H1 (cell line): ENCODE results near the gene PDZRN3. TPM values are rescaled to one million over a fixed set of nuclear protein-coding genes. Genes with fewer than 3 reads are reported as not detected.

Source experiments
- CTCF ChIA-PET: fragments of 300-600 bp; sonication (Branson Sonifier 250); formaldehyde crosslinking; loops from one replicate; lab custom pipeline; 2021; ENCODE audit not compliant: partially characterized antibody; lab: Charles Lee
- POLR2A ChIA-PET: fragments of 300-600 bp; sonication (Branson Sonifier 250); formaldehyde crosslinking; loops from one replicate; lab custom pipeline; 2021; ENCODE audit warnings: inconsistent platforms; ENCODE audit not compliant: partially characterized antibody; lab: Charles Lee
- DNase-seq, 2 experiments: peaks; one replicate each; pipeline versions ENCODE4 v3.0.0 to v3.0.0-alpha.2; 2010 to 2022; ENCODE audit warnings: low spot score in 2 of 2, low read depth in 1 of 2, mixed read lengths in 1 of 2
- FAIRE-seq: peaks from 2 replicates; lab custom pipeline; 2011; peaks lifted over from hg19 to GRCh38; lab: Jason Lieb, UNC
- H2AFZ ChIP-seq: 2 replicates; pipeline ENCODE4 v1.8.1; 2012; ENCODE audit warnings: low read length, inconsistent platforms
- H2AK5ac ChIP-seq: 2 replicates; pipeline ENCODE4 v1.6.1; 2013; ENCODE audit warnings: low read depth, low read length
- H2BK120ac ChIP-seq: replicated peaks from 2 replicates; pipeline ENCODE3; 2013; ENCODE audit warnings: low read depth, low read length, inconsistent platforms
- H2BK12ac ChIP-seq: 2 replicates; pipeline ENCODE4 v1.6.1; 2013; ENCODE audit warnings: low read depth, low read length
- H2BK15ac ChIP-seq: 2 replicates; pipeline ENCODE4 v1.6.1; 2013; ENCODE audit warnings: low read length
- H2BK20ac ChIP-seq: 2 replicates; pipeline ENCODE4 v1.6.1; 2013; ENCODE audit warnings: low read length
- H2BK5ac ChIP-seq: 2 replicates; pipeline ENCODE4 v1.6.1; 2013; ENCODE audit warnings: low read depth, low read length
- H3K14ac ChIP-seq: 2 replicates; pipeline ENCODE4 v1.6.1; 2013; ENCODE audit warnings: inconsistent platforms; ENCODE audit not compliant: insufficient read length
- H3K18ac ChIP-seq: 2 replicates; pipeline ENCODE4 v1.6.1; 2013; ENCODE audit warnings: low read length; ENCODE audit errors: extremely low read depth
- H3K23ac ChIP-seq: 2 replicates; pipeline ENCODE4 v1.6.1; 2013; ENCODE audit warnings: inconsistent platforms; ENCODE audit not compliant: insufficient read length
- H3K23me2 ChIP-seq: 2 replicates; pipeline ENCODE4 v1.6.1; 2013; ENCODE audit warnings: low read depth, low read length
- H3K27ac ChIP-seq: 2 replicates; pipeline ENCODE4 v1.6.1; 2011; ENCODE audit warnings: low read depth, low read length, inconsistent platforms
- H3K27me3 ChIP-seq, 4 experiments: replicated peaks in 1 of 4; 1 replicate in 1 of 4; 2 replicates in 3 of 4; pipeline versions ENCODE4 v1.6.1 to v1.8.1; 2011 to 2013; ENCODE audit warnings: low read length in 3 of 4, mild to moderate bottlenecking in 3 of 4, inconsistent platforms in 2 of 4, mixed read lengths in 2 of 4, moderate library complexity in 1 of 4; ENCODE audit not compliant: control insufficient read depth in 3 of 4, insufficient read depth in 3 of 4; ENCODE audit errors: extremely low read depth in 1 of 4
- H3K36me3 ChIP-seq, 4 experiments: 2 replicates each; pipeline versions ENCODE4 v1.6.1 to v1.8.1; 2011 to 2013; ENCODE audit warnings: mild to moderate bottlenecking in 4 of 4, low read length in 3 of 4, moderate library complexity in 2 of 4, control low read depth in 1 of 4, inconsistent platforms in 1 of 4; ENCODE audit not compliant: insufficient read depth in 4 of 4, control insufficient read depth in 2 of 4
- H3K4ac ChIP-seq: replicated peaks from 2 replicates; pipeline ENCODE3; 2013; ENCODE audit warnings: low read length, low read depth, mixed read lengths, inconsistent platforms; ENCODE audit not compliant: insufficient read length
- H3K4me1 ChIP-seq, 4 experiments: replicated peaks in 1 of 4; 1 replicate in 1 of 4; 2 replicates in 3 of 4; pipeline versions ENCODE4 v1.6.1 to v1.8.1; 2011 to 2013; ENCODE audit warnings: low read length in 3 of 4, inconsistent platforms in 2 of 4, mixed read lengths in 1 of 4; ENCODE audit not compliant: insufficient read depth in 4 of 4, control insufficient read depth in 3 of 4
- H3K4me2 ChIP-seq, 2 experiments: 2 replicates each; pipeline versions ENCODE4 v1.6.1 to v1.8.1; 2011 to 2013; ENCODE audit warnings: low read depth in 2 of 2, low read length in 2 of 2, control low read depth in 1 of 2, inconsistent platforms in 1 of 2, mild to moderate bottlenecking in 1 of 2; ENCODE audit not compliant: insufficient read depth in 1 of 2
- H3K4me3 ChIP-seq, 4 experiments: fragments of 200-600, 300-600 bp in 1 of 4; sonication (generic), shearing (Covaris generic), sonication (Bioruptor Twin) in 1 of 4; 2 replicates each; pipeline versions ENCODE4 v1.5.1 to v1.8.1; 2011 to 2016; ENCODE audit warnings: low read length in 4 of 4, low read depth in 3 of 4, control low read depth in 2 of 4, inconsistent platforms in 2 of 4, mild to moderate bottlenecking in 2 of 4, mixed read lengths in 1 of 4, moderate library complexity in 1 of 4; ENCODE audit not compliant: insufficient read depth in 2 of 4; ENCODE audit errors: extremely low read depth in 1 of 4
- H3K56ac ChIP-seq: replicated peaks from 2 replicates; pipeline ENCODE3; 2013; ENCODE audit warnings: low read depth, mild to moderate bottlenecking, mixed read lengths, low read length, inconsistent platforms; ENCODE audit not compliant: insufficient read length
- H3K79me1 ChIP-seq: 2 replicates; pipeline ENCODE4 v1.6.1; 2013; ENCODE audit warnings: low read depth, low read length, control low read depth
- H3K79me2 ChIP-seq, 2 experiments: 2 replicates each; pipeline versions ENCODE4 v1.6.1 to v1.8.1; 2012 to 2013; ENCODE audit warnings: low read length in 2 of 2, mild to moderate bottlenecking in 2 of 2, inconsistent platforms in 1 of 2; ENCODE audit not compliant: insufficient read depth in 2 of 2, control insufficient read depth in 1 of 2
- H3K9ac ChIP-seq, 4 experiments: replicated peaks in 1 of 4; 1 replicate in 1 of 4; 2 replicates in 3 of 4; pipeline versions ENCODE4 v1.6.1 to v1.8.1; 2011 to 2013; ENCODE audit warnings: low read depth in 3 of 4, low read length in 3 of 4, control low read depth in 2 of 4, mild to moderate bottlenecking in 2 of 4, moderate library complexity in 2 of 4, inconsistent platforms in 1 of 4; ENCODE audit errors: extremely low read depth in 1 of 4
- H3K9me3 ChIP-seq, 2 experiments: 2 replicates each; pipeline versions ENCODE4 v1.6.1 to v1.8.1; 2012 to 2013; ENCODE audit warnings: mild to moderate bottlenecking in 2 of 2, moderate library complexity in 2 of 2, control low read depth in 1 of 2, inconsistent platforms in 1 of 2, low read depth in 1 of 2, low read length in 1 of 2, mixed read lengths in 1 of 2; ENCODE audit not compliant: insufficient read depth in 2 of 2
- H4K20me1 ChIP-seq, 2 experiments: replicated peaks in 1 of 2; 2 replicates each; pipeline versions ENCODE3 to v1.8.1; 2011 to 2013; ENCODE audit warnings: inconsistent platforms in 2 of 2, low read length in 2 of 2, mild to moderate bottlenecking in 1 of 2; ENCODE audit not compliant: insufficient read depth in 2 of 2, control insufficient read depth in 1 of 2
- H4K5ac ChIP-seq: 2 replicates; pipeline ENCODE4 v1.6.1; 2013; ENCODE audit warnings: low read length, low read depth, mixed read lengths, inconsistent platforms; ENCODE audit not compliant: insufficient read length
- H4K8ac ChIP-seq: 2 replicates; pipeline ENCODE4 v1.8.0; 2013; ENCODE audit warnings: mild to moderate bottlenecking, moderate library complexity, low read length, inconsistent platforms; ENCODE audit not compliant: insufficient read depth; ENCODE audit errors: extremely low read depth
- H4K91ac ChIP-seq: replicated peaks from 2 replicates; pipeline ENCODE3; 2013; ENCODE audit warnings: low read length, mixed read lengths, inconsistent platforms; ENCODE audit not compliant: insufficient read length
- BCL11A ChIP-seq, 2 experiments: IDR thresholded peaks; one replicate each; pipeline ENCODE4 v1.6.1; 2011; ENCODE audit warnings: low read depth in 2 of 2, low read length in 2 of 2, mild to moderate bottlenecking in 2 of 2
- CBX8 ChIP-seq: fragments of 300-800, 300-1000 bp; sonication (generic); IDR thresholded peaks from 2 replicates; pipeline ENCODE4 v1.7.1; 2016; ENCODE audit warnings: low read depth, low read length, borderline replicate concordance
- EP300 ChIP-seq, 2 experiments: IDR thresholded peaks; 1 replicate in 1 of 2; 2 replicates in 1 of 2; pipeline ENCODE4 v1.6.1; 2011 to 2012; ENCODE audit warnings: low read depth in 2 of 2, low read length in 2 of 2, mild to moderate bottlenecking in 2 of 2, borderline replicate concordance in 1 of 2, inconsistent platforms in 1 of 2, moderate library complexity in 1 of 2
- KDM4A ChIP-seq: IDR thresholded peaks from one replicate; pipeline ENCODE4 v1.7.1; 2012; ENCODE audit warnings: low read depth, mild to moderate bottlenecking, moderate library complexity, low read length, inconsistent platforms; ENCODE audit not compliant: severe bottlenecking
- POU5F1 ChIP-seq: IDR thresholded peaks from 2 replicates; pipeline ENCODE4 v1.6.1; 2011; ENCODE audit warnings: low read depth, mild to moderate bottlenecking, low read length, moderate library complexity
- RNF2 ChIP-seq: fragments of 200-900, 300-1000 bp; sonication (generic); IDR thresholded peaks from 2 replicates; pipeline ENCODE4 v1.7.1; 2016; ENCODE audit warnings: borderline replicate concordance, low read depth, mild to moderate bottlenecking, antibody characterized with exemption, low read length; ENCODE audit not compliant: poor library complexity, severe bottlenecking; ENCODE audit errors: missing control alignments
- SIN3A ChIP-seq, 2 experiments: IDR thresholded peaks in 1 of 2; conservative IDR thresholded peaks in 1 of 2; 2 replicates each; pipeline ENCODE4 v1.6.1; 2011 to 2012; ENCODE audit warnings: low read length in 2 of 2, improper control_type of control experiment in 1 of 2, low read depth in 1 of 2, mild to moderate bottlenecking in 1 of 2
- SIX5 ChIP-seq: IDR thresholded peaks from 2 replicates; pipeline ENCODE4 v1.6.1; 2011; ENCODE audit warnings: mild to moderate bottlenecking, low read depth, low read length
- SP1 ChIP-seq: IDR thresholded peaks from 2 replicates; pipeline ENCODE4 v1.6.1; 2011; ENCODE audit warnings: low read depth, low read length
- WGBS, 2 experiments: shearing (Covaris generic) in 1 of 2; methylation state at CpG; one replicate each; pipeline versions ENCODE4 v1.1.6 to v1.1.7; 2013 to 2015; ENCODE audit warnings: low lambda C conversion rate in 2 of 2, mixed read lengths in 2 of 2, inconsistent platforms in 1 of 2, low coverage in 1 of 2, missing lambda C conversion rate in 1 of 2; ENCODE audit not compliant: insufficient replicate concordance in 2 of 2, insufficient coverage in 1 of 2, insufficient read length in 1 of 2; ENCODE audit errors: extremely low coverage in 1 of 2, missing lambda C conversion rate in 1 of 2; 5-methylcytosine and 5-hydroxymethylcytosine counted together
- polyA plus RNA-seq, 7 experiments: library from polyadenylated mRNA; depleted of rRNA in 3 of 7; stranded (reverse) in 5 of 7; unstranded in 2 of 7; fragments of >200 nt in 5 of 7; fragments of 200-250 nt in 2 of 7; gene quantifications; 1 replicate in 5 of 7; 2 replicates in 1 of 7; 4 replicates in 1 of 7; pipeline versions ENCODE4 v1.2.1 to v1.2.3, GENCODE V29; 2011 to 2013; ENCODE audit warnings: missing spikeins in 2 of 7, mixed read lengths in 2 of 7
- total RNA-seq: library from RNA; stranded (reverse); fragmentation: NEBNext Ultra II Directional; extraction: Animal tissue kit (Norgen Biotek cat#: 25700); gene quantifications from 2 replicates; pipeline ENCODE4 v1.2.1, GENCODE V29; 2021
- TF ChIP-seq, protein P1 (sequence below): IDR thresholded peaks from 2 replicates; pipeline ENCODE4 v1.6.1; 2012; ENCODE audit warnings: inconsistent platforms

The PDZRN3 gene
- total and polyA plus RNA-seq, 2 of the 8 experiments (the other 6 are each of a cell fraction or from before 2014, with no cell fraction given): 4.2 to 20.5 TPM

DNA sequence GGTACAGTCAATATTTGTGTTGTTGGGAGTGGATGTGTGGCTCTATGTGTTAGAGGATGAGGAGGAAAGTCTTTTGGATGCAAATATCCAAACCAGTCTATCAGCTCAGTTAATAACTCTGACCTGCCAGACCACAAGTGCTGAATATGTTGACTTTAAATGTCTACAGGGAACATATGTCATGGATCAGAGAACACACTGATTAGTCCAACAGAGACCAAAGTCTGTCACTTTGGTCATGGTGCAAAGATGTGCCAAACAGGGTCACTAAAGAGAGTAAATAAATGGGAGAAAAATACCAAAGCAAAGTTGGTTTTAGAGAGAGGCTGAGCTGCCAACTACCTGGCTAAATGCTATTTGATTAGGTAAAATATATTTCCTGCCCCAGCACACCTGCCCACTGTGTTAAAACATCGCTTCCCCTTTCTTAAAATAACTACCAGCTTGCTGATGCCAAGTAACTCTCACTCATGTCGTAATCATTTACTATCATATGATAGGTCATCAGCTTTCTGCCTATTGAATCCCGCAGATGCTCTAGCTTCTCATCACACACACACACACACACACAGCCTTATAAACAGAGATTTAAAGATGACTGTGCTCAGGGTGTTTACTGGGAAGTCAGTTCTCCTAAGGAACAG lies 173.3 kb downstream of the PDZRN3 start:
- no peak overlapping the region for H3K9ac ChIP-seq
- no peak overlapping the region for H3K4me3 ChIP-seq
- H3K18ac ChIP-seq: no peak overlapping the region
- H3K23ac ChIP-seq: no peak overlapping the region
- no peak overlapping the region for H2BK120ac ChIP-seq
- H2BK12ac ChIP-seq: no peak overlapping the region
- no peaks in the 10 kb centered on the region for H4K20me1 ChIP-seq
- H3K4me2 ChIP-seq: no peak overlapping the region
- H3K79me2 ChIP-seq: no peaks in the 10 kb centered on the region; a peak in 2 of 4 replicates
- H3K27me3 ChIP-seq: no peaks in the 10 kb centered on the region
- H3K14ac ChIP-seq: no peak overlapping the region
- no peak overlapping the region for H4K8ac ChIP-seq
- no peaks in the 10 kb centered on the region; the same call in 1 of the 2 replicates for H3K79me1 ChIP-seq
- 88% methylated on average over 3 of the region's 3 CpGs; no CpG with 5 or more reads in 1 of the 2 experiments for WGBS, 2 experiments
- H2AFZ ChIP-seq: no peak overlapping the region
- H3K27ac ChIP-seq: no peak overlapping the region
- H3K23me2 ChIP-seq: no peaks in the 10 kb centered on the region; the same call in 1 of the 2 replicates
- DNase-seq (no peak), FAIRE-seq (no peak)
- no peak overlapping the region for H2BK15ac ChIP-seq
- POLR2A ChIA-PET: no interaction called here
- H2AK5ac ChIP-seq: no peak overlapping the region
- H3K4me1 ChIP-seq: peaks cover 0 to 10% (median 7%) of the 10 kb centered on the region in 4 experiments; a peak in 3 of 7 replicates
- no peaks in the 10 kb centered on the region for H3K9me3 ChIP-seq
- H4K5ac ChIP-seq: no peak overlapping the region
- no peak overlapping the region for H3K56ac ChIP-seq
- no peak overlapping the region for H4K91ac ChIP-seq
- CTCF ChIA-PET: interaction anchor here (0.8 to 4.4 kb wide), 7 partner anchors 17 to 260 kb away, joined by 3 to 20 read pairs (median 3); no protein-coding TSS in a partner anchor
- H2BK5ac ChIP-seq: no peak overlapping the region
- H3K4ac ChIP-seq: no peak overlapping the region
- no peak overlapping the region for H2BK20ac ChIP-seq
- H3K36me3 ChIP-seq: no peaks in the 10 kb centered on the region
- no peak for TF ChIP-seq SIN3A (conservative IDR thresholded peaks at IDR 0.05 in 1 of 2, IDR thresholded peaks at IDR 0.05 in 1 of 2; ENCODE audit: low read depth in 1 of 2, low read length in 2 of 2)
- TF ChIP-seq, protein P1, sequence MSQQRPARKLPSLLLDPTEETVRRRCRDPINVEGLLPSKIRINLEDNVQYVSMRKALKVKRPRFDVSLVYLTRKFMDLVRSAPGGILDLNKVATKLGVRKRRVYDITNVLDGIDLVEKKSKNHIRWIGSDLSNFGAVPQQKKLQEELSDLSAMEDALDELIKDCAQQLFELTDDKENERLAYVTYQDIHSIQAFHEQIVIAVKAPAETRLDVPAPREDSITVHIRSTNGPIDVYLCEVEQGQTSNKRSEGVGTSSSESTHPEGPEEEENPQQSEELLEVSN: no peak
- TF ChIP-seq RNF2: no peak
- no peak for TF ChIP-seq EP300 (IDR thresholded peaks at IDR 0.05; ENCODE audit: borderline replicate concordance in 1 of 2, low read depth in 2 of 2, low read length in 2 of 2)
- TF ChIP-seq BCL11A (IDR thresholded peaks at IDR 0.05; ENCODE audit: low read depth in 2 of 2, low read length in 2 of 2): no peak
- TF ChIP-seq KDM4A: no peak
- TF ChIP-seq CBX8: no peak
- no peak for TF ChIP-seq POU5F1
- TF ChIP-seq SIX5: no peak
- no peak for TF ChIP-seq SP1
